K562 (cell line): ENCODE measurements around the gene DTX3. TPM values are rescaled to one million over a fixed set of nuclear protein-coding genes. Genes with fewer than 3 reads are reported as not detected.

Experiments used
- E4F1 ChIP-seq: fragments of 250-450 bp; sonication (Bioruptor Pico); IDR thresholded peaks from 2 replicates; pipeline ENCODE4 v1.5.0; 2021; ENCODE audit warnings: mild to moderate bottlenecking, borderline replicate concordance
- EWSR1 ChIP-seq: fragments of 450-650 bp; IDR thresholded peaks from 2 replicates; pipeline ENCODE4 v1.6.1; 2018; ENCODE audit warnings: borderline replicate concordance, mild to moderate bottlenecking, low read depth, moderate library complexity; ENCODE audit not compliant: partially characterized antibody
- GATA2 ChIP-seq: sonication (generic); formaldehyde crosslinking; IDR thresholded peaks from 2 replicates; pipeline ENCODE4 v1.4.0; 2020; ENCODE audit warnings: mild to moderate bottlenecking, missing genetic modification reagents
- GTF2F1 ChIP-seq: IDR thresholded peaks from 2 replicates; pipeline ENCODE4 v1.6.1; 2011; ENCODE audit warnings: low read depth, low read length, improper control_type of control experiment
- HDAC1 ChIP-seq, 2 experiments: fragments of 450-650 bp; IDR thresholded peaks; 2 replicates each; pipeline ENCODE4 v1.6.1; 2016 to 2017; ENCODE audit warnings: inconsistent platforms in 1 of 2, mild to moderate bottlenecking in 1 of 2, moderate library complexity in 1 of 2
- ILK ChIP-seq: fragments of 450-650 bp; IDR thresholded peaks from 2 replicates; pipeline ENCODE4 v1.6.1; 2016; ENCODE audit warnings: missing genetic modification characterization, low read depth, mild to moderate bottlenecking, missing compliant biosample characterization, moderate library complexity, borderline replicate concordance
- KDM2B ChIP-seq: fragments of 250-450 bp; sonication (Bioruptor Pico); IDR thresholded peaks from 2 replicates; pipeline ENCODE4 v1.8.0; 2021; ENCODE audit warnings: mild to moderate bottlenecking, moderate library complexity
- NFATC3 ChIP-seq: fragments of 450-650 bp; IDR thresholded peaks from 2 replicates; pipeline ENCODE4 v1.6.1; 2017; ENCODE audit warnings: mild to moderate bottlenecking
- NFIX ChIP-seq: fragments of 250-450 bp; sonication (Bioruptor Pico); IDR thresholded peaks from 2 replicates; pipeline ENCODE4 v1.4.0; 2020; ENCODE audit warnings: low read depth, mild to moderate bottlenecking, moderate library complexity
- NR2C2 ChIP-seq, 2 experiments: fragments of 200-800 bp in 1 of 2; sonication (Bioruptor generic) in 1 of 2; sonication (generic) in 1 of 2; formaldehyde crosslinking in 1 of 2; IDR thresholded peaks; 2 replicates each; pipeline versions ENCODE4 v1.6.1 to v1.8.0; 2016 to 2022; ENCODE audit warnings: mild to moderate bottlenecking in 1 of 2, missing compliant biosample characterization in 1 of 2, missing genetic modification characterization in 1 of 2, missing genetic modification reagents in 1 of 2
- POU5F1 ChIP-seq: fragments of 150-350 bp; IDR thresholded peaks from 2 replicates; pipeline ENCODE4 v1.6.1; 2014; ENCODE audit warnings: borderline replicate concordance, low read length, low read depth, mild to moderate bottlenecking; ENCODE audit not compliant: partially characterized antibody
- RUNX1 ChIP-seq: sonication (generic); IDR thresholded peaks from 2 replicates; pipeline ENCODE4 v1.6.1; 2016; ENCODE audit warnings: antibody characterized with exemption, low read depth
- SAFB2 ChIP-seq: fragments of 200-400 bp; formaldehyde crosslinking; IDR thresholded peaks from 2 replicates; pipeline ENCODE4 v1.6.1; 2018; ENCODE audit warnings: borderline replicate concordance, low read length, low read depth, moderate library complexity; ENCODE audit not compliant: severe bottlenecking
- STAG1 ChIP-seq: sonication (generic); formaldehyde crosslinking; IDR thresholded peaks from 2 replicates; pipeline ENCODE4 v1.5.0; 2020; ENCODE audit warnings: missing genetic modification reagents, borderline replicate concordance
- ZNF507 ChIP-seq: conservative IDR thresholded peaks from 2 replicates; pipeline ENCODE4 v1.6.1; 2017; ENCODE audit warnings: missing genetic modification characterization, missing compliant biosample characterization
- ZNF830 ChIP-seq: fragments of 250-450 bp; sonication (Bioruptor Pico); IDR thresholded peaks from 2 replicates; pipeline ENCODE4 v1.5.0; 2021; ENCODE audit warnings: mild to moderate bottlenecking
- ZSCAN29 ChIP-seq: fragments of 450-650 bp; IDR thresholded peaks from 2 replicates; pipeline ENCODE4 v1.6.1; 2017
- polyA plus RNA-seq, 8 experiments: library from polyadenylated mRNA; depleted of rRNA in 4 of 8; stranded (reverse) in 5 of 8; unstranded in 3 of 8; fragments of >200 nt; fragmentation: Nextera tagmentation in 2 of 8; fragmentation: Illumina TruSeq in 1 of 8; extraction: Ambion mirVana in 2 of 8; extraction: Trizol in 1 of 8; gene quantifications; 2 replicates each; pipeline versions ENCODE4 v1.2.1 to v1.2.3, GENCODE V29; 2011 to 2014; ENCODE audit warnings: inconsistent platforms in 1 of 8, missing spikeins in 1 of 8
- total RNA-seq, 7 experiments: library from RNA; depleted of rRNA in 6 of 7; stranded (reverse); fragments of >200 nt in 6 of 7; fragmentation: Illumina TruSeq in 2 of 7; extraction: Trizol in 2 of 7; gene quantifications; 2 replicates each; pipeline versions ENCODE4 v1.2.1 to v1.2.3, GENCODE V29; 2011 to 2021; ENCODE audit warnings: low replicate concordance in 1 of 7

DTX3 gene
- total and polyA plus RNA-seq, 9 of the 15 experiments (the other 6 are each of a cell fraction or from before 2014, with no cell fraction given) = 0.03 to 0.09 (median 0.06) TPM; not detected in 6

- no peak for TF ChIP-seq EWSR1
- TF ChIP-seq NFATC3 = no peak
- no peak for TF ChIP-seq STAG1 (CRISPR knock-in tag)
- TF ChIP-seq NR2C2 (CRISPR knock-in tag; IDR thresholded peaks at IDR 0.05) = 0 out of 2 replicates have a peak, but pooled peaks have one; percentile 34
- TF ChIP-seq NR2C2 (tag; IDR thresholded peaks at IDR 0.05) = peak; percentile 66
- no peak for TF ChIP-seq ZNF830 (CRISPR knock-in tag)
- TF ChIP-seq SAFB2 = no peak
- TF ChIP-seq GATA2 (CRISPR knock-in tag) = no peak
- no peak for TF ChIP-seq POU5F1
- TF ChIP-seq ZSCAN29 = no peak
- TF ChIP-seq E4F1 = no peak
- TF ChIP-seq RUNX1 = no peak
- TF ChIP-seq HDAC1 (IDR thresholded peaks at IDR 0.05) = peak; percentile 33 to 95; a peak in 2 of 4 replicates
- no peak; the same call in 1 of the 2 replicates for TF ChIP-seq KDM2B (CRISPR knock-in tag)
- TF ChIP-seq ILK = no peak
- TF ChIP-seq NFIX (CRISPR knock-in tag) = no peak
- no peak; the same call in 1 of the 2 replicates for TF ChIP-seq GTF2F1
- no peak for TF ChIP-seq ZNF507 (tag)
Measured at GRCh38 chr12:57590864-57591781, 13.5 kb upstream of the DTX3 start, which contains the start of gene PIP4K2C (continued).
